Testis (tissue), 2 donors: Measurements from ENCODE around the gene PLPPR3.

ENCODE experiments used
- CTCF ChIP-seq, 3 experiments: fragments of 450-650 bp in 2 of 3; fragments of 200-600 bp in 1 of 3; sonication (generic) in 1 of 3; IDR thresholded peaks; one replicate each; pipeline ENCODE4 v1.5.1; 2016 to 2019; ENCODE audit warnings: antibody characterized with exemption in 3 of 3, mild to moderate bottlenecking in 2 of 3, moderate library complexity in 1 of 3
- POLR2A ChIP-seq: fragments of 450-650 bp; IDR thresholded peaks from one replicate; pipeline ENCODE4 v1.6.1; 2017; ENCODE audit warnings: antibody characterized with exemption, mild to moderate bottlenecking, moderate library complexity

- TF ChIP-seq CTCF (IDR thresholded peaks at IDR 0.05), result no peak
- no peak for TF ChIP-seq POLR2A
These were observed 12.5 kb upstream of the PLPPR3 start for GRCh38 chr19:834216-834615.
